ENCODE measurements around the gene CLCA4.

DNA sequence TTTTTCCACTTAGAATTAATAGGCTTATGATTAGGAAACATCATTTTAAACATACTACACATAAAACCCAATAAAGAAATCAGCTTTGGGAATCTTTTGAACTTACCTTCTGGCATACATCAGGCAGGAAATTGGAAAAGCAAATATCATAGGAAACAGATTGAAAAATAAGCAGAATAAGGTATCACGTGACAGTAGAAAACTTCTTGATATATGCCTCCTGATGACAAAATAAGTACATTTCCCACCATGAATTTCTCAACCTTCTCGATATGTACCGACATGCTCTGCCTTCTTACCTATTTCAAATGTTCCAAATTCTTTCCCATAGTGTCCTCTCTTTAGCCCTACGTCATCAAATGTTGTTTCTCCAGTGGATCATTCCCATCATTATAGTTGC lies 72.4 kb downstream of the CLCA4 start:
- TF ChIP-seq, protein P1, sequence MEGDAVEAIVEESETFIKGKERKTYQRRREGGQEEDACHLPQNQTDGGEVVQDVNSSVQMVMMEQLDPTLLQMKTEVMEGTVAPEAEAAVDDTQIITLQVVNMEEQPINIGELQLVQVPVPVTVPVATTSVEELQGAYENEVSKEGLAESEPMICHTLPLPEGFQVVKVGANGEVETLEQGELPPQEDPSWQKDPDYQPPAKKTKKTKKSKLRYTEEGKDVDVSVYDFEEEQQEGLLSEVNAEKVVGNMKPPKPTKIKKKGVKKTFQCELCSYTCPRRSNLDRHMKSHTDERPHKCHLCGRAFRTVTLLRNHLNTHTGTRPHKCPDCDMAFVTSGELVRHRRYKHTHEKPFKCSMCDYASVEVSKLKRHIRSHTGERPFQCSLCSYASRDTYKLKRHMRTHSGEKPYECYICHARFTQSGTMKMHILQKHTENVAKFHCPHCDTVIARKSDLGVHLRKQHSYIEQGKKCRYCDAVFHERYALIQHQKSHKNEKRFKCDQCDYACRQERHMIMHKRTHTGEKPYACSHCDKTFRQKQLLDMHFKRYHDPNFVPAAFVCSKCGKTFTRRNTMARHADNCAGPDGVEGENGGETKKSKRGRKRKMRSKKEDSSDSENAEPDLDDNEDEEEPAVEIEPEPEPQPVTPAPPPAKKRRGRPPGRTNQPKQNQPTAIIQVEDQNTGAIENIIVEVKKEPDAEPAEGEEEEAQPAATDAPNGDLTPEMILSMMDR (conservative IDR thresholded peaks at IDR 0.05; ENCODE audit: low read depth in 2 of 2) = no peak
- TF ChIP-seq EZH2 (IDR thresholded peaks at IDR 0.05; ENCODE audit: low read depth, unreplicated experiment) (no peak), EZH2phosphoT487 (IDR thresholded peaks at IDR 0.05; ENCODE audit: unreplicated experiment) (no peak), ZNF331 (CRISPR knock-in tag; IDR thresholded peaks at IDR 0.05; ENCODE audit: low read depth) (no peak), JUNB (IDR thresholded peaks at IDR 0.05; ENCODE audit: unreplicated experiment) (no peak), POLR2AphosphoS5 (IDR thresholded peaks at IDR 0.05; ENCODE audit: low read depth) (no peak), STAT1 (IDR thresholded peaks at IDR 0.05; ENCODE audit: unreplicated experiment) (no peak)
- TF ChIP-seq, protein P2, sequence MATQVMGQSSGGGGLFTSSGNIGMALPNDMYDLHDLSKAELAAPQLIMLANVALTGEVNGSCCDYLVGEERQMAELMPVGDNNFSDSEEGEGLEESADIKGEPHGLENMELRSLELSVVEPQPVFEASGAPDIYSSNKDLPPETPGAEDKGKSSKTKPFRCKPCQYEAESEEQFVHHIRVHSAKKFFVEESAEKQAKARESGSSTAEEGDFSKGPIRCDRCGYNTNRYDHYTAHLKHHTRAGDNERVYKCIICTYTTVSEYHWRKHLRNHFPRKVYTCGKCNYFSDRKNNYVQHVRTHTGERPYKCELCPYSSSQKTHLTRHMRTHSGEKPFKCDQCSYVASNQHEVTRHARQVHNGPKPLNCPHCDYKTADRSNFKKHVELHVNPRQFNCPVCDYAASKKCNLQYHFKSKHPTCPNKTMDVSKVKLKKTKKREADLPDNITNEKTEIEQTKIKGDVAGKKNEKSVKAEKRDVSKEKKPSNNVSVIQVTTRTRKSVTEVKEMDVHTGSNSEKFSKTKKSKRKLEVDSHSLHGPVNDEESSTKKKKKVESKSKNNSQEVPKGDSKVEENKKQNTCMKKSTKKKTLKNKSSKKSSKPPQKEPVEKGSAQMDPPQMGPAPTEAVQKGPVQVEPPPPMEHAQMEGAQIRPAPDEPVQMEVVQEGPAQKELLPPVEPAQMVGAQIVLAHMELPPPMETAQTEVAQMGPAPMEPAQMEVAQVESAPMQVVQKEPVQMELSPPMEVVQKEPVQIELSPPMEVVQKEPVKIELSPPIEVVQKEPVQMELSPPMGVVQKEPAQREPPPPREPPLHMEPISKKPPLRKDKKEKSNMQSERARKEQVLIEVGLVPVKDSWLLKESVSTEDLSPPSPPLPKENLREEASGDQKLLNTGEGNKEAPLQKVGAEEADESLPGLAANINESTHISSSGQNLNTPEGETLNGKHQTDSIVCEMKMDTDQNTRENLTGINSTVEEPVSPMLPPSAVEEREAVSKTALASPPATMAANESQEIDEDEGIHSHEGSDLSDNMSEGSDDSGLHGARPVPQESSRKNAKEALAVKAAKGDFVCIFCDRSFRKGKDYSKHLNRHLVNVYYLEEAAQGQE (IDR thresholded peaks at IDR 0.05; ENCODE audit: unreplicated experiment) = no peak
- TF ChIP-seq, protein P3, sequence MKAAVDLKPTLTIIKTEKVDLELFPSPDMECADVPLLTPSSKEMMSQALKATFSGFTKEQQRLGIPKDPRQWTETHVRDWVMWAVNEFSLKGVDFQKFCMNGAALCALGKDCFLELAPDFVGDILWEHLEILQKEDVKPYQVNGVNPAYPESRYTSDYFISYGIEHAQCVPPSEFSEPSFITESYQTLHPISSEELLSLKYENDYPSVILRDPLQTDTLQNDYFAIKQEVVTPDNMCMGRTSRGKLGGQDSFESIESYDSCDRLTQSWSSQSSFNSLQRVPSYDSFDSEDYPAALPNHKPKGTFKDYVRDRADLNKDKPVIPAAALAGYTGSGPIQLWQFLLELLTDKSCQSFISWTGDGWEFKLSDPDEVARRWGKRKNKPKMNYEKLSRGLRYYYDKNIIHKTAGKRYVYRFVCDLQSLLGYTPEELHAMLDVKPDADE (IDR thresholded peaks at IDR 0.05) = no peak

All from GM23338 (cell line).